Measurements from ENCODE around the gene C6.

- TF ChIP-seq, protein P1, sequence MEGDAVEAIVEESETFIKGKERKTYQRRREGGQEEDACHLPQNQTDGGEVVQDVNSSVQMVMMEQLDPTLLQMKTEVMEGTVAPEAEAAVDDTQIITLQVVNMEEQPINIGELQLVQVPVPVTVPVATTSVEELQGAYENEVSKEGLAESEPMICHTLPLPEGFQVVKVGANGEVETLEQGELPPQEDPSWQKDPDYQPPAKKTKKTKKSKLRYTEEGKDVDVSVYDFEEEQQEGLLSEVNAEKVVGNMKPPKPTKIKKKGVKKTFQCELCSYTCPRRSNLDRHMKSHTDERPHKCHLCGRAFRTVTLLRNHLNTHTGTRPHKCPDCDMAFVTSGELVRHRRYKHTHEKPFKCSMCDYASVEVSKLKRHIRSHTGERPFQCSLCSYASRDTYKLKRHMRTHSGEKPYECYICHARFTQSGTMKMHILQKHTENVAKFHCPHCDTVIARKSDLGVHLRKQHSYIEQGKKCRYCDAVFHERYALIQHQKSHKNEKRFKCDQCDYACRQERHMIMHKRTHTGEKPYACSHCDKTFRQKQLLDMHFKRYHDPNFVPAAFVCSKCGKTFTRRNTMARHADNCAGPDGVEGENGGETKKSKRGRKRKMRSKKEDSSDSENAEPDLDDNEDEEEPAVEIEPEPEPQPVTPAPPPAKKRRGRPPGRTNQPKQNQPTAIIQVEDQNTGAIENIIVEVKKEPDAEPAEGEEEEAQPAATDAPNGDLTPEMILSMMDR (optimal IDR thresholded peaks at IDR 0.05 in 1 of 3, IDR thresholded peaks at IDR 0.05 in 1 of 3, conservative IDR thresholded peaks at IDR 0.05 in 1 of 3; ENCODE audit: extremely low read depth in 1 of 3, insufficient read depth in 2 of 3, low read length in 3 of 3): no peak
- TF ChIP-seq EZH2 (IDR thresholded peaks at IDR 0.05; ENCODE audit: low read length): no peak
Observed at GRCh38 chr5:41112486-41113455, 100.6 kb downstream of the C6 start.

Measured in keratinocyte (primary cell).